Activated CD8-positive, alpha-beta memory T cell treated with anti-CD3 and anti-CD28 coated beads, Interleukin-2, amount 50 U/mL, for 24 hours (primary cell): ENCODE measurements around the gene ITCH.
A peak's percentile ranks its signal among the peaks of the same experiment; 100 is the strongest.
"Not testable (repeated sequence)": the region's sequence is repeated elsewhere in the genome, so short reads cannot be mapped to it uniquely, and the experiment has no call there.

Experiments
- DNase-seq: peaks from one replicate; pipeline ENCODE4 v3.0.0-alpha.2; 2020; ENCODE audit errors: extremely low read depth

Gene ITCH

DNA sequence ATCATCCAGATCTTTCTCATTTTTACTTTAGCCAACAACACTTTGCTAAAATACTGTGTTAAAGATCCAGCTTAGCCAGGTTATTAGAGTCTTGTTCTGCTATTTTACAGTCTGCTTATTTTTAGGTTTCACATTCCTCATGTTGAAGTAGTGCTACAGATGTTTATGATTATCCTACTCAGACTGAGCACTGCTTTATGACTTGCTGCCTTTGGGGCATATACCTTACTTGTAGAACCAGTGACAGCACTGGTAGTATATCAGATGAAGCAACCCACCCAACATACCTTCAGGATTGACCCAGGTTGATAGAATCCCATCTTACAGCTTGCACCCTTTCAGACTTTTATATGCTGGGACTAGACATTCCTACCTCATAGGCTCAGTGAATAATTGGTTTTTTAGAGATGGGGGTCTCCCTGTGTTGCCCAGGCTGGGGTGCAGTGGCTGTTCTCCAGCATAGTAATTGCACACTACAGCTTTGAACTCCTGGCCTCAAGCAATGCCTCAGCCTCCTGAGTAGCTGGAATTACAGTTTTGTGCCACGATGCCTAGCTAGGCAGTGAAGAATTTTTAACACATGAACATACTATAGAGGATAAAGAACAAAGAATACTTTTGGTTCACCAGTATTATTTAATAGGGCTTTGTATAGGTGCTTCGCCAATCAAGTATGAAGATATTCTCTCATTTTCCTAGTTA, 89.4 kb downstream of the ITCH start:
- DNase-seq = no peak

DNA sequence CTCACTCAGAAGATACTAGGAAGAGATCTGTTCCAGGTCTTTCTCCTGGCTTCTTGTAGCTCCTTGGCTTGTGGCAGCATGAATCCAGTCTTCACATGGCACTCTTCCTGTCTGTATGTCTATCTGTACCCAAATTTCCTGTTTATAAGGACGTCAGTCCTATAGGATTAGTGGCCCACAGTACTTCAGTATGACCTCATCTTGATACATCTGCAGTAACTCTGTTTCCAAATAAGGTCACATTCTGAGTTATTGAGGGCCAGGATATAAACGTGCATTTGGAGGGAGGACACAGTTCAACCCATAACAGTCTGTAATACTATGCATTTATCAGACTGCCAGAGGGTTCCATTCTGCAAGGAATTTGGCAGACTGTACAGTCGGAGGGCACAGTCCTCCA, 95.6 kb downstream of the ITCH start:
- no peak for DNase-seq

DNA sequence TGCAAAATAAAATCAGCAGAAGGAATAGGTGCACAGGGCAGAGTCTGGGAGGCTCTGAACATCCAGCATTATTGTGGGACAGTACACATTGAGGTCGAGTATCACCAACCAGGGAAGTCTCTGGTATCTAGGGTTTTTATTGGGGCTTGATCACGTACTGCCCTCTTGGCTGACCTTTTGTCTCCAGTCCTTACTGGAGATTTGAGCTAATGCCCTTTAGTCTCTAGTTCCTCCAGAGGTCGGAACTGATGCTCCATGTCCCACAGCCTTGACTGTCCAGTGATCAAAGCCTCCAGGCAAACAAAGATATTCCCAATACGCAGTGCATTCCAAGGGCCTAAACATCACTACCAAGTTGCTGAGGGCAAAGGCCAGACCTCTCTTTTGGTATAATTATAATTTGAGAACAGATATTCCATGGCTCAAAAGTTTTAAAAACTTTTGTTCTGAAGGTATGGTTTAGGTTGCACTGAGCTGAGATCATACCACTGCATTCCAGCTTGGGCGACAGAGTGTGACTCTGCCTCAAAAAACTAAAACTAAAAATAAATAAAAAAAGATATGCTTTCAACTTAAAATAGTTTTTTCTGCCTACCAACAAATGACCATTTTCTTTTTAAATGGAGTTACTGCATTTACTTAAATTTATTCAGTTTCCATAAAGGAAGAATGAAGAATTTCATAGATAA, 96.3 kb downstream of the ITCH start:
- no peak for DNase-seq

DNA sequence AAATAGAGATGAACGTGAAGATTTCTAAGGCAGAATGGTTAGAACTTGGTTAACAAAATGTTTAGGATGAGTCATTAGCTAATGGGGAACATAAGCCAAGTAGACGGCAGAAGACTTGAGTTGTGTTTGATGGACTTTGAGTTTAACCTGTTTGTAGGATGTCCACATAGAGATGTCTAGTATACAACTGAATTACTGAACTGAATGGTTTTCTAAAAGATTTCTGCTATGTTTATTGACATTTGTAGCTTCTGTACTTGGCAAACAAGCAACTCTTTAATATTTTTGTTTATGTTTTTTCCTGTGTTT, 98.7 kb downstream of the ITCH start:
- DNase-seq = no peak

DNA sequence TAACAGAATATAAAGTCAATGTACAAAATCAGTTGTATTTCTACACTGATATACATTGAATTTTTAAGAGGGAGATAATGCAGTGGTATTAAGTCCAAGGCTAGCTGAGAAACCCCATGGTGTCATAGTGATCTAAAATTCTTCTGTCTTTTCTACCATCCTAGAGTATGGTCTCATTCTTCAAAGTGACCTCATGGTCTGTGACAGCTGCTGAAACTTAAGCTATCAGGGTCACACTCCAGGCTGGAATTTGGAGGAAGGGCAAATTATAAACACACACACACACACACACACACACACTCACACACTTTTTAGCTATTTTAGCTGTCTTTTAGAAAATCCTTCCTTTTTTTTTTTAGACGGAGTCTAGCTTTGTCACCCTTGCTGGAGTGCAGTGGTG, 105.9 kb downstream of the ITCH start:
- no peak for DNase-seq

DNA sequence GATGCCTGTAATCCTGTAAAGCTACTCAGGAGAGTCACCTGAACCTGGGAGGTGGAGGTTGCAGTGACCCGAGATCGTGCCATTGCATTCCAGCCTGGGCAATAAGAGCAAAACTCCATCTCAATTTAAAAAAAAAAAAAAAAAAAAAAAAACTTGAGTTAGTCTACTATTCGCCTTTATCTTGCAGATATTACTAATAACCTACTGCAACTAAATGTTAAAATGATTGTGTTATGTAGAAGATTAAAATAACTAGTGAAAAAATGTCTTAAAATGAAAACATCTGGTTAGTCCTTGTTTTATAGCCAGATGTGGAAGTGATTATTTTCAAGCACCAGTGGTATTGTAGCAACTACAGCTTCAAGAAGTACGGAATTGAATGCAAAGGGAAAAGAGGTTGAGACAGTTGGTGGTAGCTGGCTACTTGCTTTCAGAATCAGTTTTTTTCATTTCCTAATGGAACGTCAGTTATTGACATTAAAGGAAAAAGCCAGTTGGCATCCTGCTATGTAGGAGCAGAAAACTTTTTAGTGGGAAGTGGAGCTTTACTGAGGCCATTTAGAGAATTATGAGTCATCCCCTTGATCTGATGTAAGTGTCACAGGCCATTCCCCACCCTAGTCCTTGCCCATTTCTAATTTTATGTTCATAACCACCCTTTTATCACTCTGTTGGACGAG, 109.3 kb downstream of the ITCH start:
- DNase-seq = no peak

DNA sequence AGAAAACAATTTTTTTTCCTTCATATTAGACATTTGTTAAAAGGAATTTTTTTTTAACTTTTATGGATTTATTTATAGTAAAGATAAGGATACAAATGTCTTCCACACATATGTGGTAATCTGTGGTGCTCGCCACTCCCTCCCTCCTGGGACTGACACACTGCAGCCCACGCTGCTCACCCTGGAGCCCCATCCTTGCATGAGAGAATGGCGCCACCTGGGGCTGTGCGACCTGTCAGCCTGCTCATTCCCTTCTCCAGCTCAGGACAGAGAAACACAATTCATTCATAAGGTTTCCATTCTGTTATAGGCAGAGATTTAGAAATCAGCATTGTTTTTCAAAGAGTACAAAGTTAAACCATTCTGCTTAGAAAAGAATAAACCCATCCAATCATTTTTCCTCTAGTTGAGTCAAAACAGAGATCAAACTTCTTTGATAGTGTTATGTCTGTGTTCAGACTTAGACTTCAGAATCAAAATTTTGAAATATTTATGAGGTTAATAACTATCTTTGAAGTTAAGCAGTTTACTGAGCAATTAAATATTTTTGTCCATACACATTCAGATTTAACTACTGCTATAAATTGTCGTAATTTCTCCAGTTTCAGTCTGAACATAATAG, 110.3 kb downstream of the ITCH start:
- peak; percentile 14 for DNase-seq

DNA sequence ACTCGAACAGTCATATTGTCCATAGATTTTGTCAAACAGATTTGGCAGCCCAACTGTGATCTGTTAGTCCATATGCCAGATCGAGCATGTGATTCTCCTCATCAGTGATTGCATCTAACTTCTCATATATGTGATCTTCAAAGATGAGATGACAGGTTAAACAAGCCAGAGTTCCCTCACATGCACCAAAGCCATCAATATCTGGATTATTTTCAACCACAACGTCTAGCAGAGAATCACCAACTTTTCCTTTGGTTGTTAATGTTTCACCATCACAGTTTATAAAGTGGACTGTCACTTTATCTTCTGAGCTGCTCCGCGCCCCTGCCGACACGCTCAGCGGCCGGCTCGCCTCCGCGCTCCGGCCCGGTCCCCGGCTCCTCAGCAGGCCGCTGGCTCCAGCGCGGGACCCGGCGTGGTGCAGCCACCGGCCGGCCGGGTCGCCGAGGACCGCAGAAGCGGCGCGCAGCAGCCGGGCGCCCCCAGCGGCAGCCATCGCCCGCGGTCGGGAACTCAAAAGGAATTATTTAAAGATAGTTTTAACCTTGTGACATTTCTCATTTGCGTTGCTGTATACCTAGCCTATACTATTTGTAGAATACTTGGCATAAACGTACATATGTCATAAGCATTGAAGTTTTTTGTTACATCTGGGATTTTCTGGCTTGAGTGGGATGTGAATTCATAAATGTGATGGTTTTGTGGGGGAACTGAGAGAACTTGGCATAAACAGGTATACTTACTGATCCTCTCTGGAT, 113.1 kb downstream of the ITCH start:
- no peak for DNase-seq

DNA sequence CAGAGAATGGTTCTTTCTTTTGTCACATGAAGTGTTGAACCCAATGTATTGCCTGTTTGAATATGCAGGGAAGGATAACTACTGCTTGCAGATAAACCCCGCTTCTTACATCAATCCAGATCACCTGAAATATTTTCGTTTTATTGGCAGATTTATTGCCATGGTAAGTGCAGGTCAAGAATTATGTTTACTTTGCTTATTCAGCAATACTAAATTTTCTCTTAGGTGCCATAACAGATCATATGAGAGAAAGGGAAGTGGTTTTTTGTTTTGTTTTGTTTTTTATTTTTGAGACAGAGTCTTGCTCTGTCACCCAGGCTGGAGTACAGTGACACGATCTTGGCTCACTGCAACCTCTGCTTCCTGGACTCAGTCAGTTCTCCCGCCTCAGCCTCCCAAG, 116.6 kb downstream of the ITCH start:
- no peak for DNase-seq

DNA sequence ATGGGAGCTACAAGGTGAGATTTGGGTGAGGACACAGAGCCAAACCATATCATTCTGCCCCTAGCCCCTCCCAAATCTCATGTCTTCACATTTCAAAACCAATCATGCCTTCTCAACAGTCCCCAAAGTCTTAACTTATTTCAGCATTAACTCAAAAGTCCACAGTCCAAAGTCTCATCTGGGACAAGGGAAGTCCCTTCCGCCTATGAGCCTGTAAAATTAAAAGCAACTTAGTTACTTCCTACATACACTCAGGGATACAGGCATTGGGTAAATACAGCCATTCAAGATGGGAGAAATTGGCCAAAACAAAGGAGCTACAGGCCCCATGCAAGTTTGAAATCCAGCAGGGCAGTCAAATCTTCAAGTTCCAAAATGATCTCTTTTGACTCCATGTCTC, 119.1 kb downstream of the ITCH start:
- DNase-seq = not testable (repeated sequence)

DNA sequence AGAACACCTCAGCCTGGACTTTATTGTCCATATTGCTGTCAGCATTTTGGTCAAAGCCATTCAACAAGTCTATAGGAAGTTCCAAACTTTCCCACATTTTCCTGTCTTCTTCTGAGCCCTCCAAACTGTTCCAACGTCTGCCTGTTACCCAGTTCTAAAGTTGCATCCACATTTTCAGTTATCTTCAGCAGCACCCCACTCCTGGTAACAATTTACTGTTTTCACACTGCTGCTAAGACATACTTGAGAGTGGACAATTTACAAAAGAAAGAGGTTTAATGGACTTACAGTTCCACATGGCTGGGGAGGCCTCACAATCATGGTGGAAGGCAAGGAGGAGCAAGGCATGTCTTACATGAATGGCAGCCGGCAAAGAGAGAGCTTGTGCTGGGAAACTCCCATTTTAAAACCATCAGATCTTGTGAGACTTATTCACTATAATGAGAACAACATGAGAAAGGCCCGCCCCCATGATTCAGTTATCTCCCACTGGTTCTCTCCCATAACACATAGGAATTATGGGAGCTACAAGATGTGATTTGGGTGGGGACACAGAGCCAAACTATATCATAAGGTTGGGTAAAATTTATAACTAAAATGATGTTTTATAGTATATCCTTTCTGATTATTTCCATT, 120.6 kb downstream of the ITCH start:
- not testable (repeated sequence) for DNase-seq

DNA sequence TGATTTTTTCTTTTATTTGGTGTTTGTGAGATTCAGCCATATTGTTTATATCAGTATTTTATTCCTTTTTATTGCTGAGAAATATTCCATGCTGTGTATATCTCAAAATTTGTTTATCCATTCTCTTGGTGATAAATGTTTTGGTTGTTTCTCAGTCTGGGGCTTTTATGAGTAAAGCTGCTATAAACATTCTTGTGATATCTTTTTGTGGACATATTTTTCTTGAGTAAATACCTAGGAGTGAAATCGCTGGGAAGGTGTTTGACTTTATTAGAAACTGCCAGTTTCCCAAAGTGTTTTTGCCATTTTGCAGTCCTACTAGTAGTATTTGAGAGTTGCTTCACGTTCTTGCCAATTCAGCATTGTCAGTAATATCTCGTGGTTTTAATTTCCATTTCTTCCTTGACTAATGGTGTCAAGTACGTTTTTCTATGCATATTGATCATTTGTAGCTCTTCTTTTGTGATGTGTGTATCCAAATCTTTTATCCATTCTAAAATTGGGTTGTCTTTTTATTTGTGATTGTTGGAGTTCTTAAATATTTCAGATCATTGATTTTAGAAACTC, 122.1 kb downstream of the ITCH start:
- DNase-seq = no peak

DNA sequence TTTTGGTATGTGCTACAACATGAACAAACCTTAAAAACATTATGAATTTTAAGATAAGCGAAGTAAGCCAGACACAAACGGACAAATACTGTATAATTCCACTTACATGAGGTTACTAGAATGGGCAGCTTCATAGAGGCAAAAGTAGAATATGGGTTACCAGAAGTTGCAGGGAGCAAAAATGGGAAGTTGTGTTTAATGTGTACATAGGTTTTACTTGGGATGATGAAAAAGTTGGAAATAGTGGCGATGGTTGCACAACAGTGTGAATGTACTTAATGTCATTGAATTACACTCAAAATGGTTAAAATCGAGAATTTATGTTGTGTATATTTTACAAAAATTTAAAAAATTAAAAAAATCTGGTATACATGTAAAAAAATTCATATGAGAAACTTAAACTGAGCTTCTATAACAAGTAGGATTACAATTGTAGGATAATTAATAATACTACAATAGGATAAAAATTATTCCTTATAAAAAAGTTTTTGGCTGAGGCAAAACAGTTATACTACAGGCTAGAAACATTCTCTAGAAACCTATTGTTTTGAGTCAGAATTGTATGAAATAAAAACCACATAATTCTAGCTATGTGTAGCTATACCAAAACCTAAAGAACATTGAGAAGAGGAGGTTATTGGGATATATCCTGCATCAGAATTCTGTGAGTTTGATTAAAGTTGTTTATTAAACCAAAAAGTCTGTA, 128.3 kb downstream of the ITCH start:
- DNase-seq = no peak

DNA sequence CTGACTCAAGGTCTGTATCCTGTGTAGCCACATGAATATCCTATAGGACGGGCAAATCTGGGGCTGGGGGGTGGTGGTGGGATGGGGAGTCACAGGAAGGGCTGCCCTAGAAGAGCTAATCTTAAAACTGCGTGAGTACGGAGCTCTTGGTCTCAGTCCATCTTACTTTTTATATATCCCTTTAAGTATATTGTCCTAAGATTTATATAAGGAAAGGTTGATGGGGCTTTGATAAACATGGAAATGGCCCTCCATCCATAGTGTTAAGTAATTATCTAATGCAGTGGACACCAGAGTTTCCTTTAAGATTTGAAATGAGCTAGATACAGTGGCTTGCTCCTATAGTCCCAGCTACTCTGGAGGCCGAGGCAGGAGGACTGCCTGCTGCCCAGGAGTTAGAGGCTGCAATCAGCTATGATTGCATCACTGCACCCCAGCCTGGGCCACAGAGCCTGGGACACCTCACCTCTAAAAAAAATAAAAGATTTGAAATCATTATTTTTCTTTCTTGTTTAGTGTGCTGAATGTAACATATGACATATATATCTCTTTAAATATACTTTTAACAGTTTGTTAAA, 128.9 kb downstream of the ITCH start:
- DNase-seq = no peak

DNA sequence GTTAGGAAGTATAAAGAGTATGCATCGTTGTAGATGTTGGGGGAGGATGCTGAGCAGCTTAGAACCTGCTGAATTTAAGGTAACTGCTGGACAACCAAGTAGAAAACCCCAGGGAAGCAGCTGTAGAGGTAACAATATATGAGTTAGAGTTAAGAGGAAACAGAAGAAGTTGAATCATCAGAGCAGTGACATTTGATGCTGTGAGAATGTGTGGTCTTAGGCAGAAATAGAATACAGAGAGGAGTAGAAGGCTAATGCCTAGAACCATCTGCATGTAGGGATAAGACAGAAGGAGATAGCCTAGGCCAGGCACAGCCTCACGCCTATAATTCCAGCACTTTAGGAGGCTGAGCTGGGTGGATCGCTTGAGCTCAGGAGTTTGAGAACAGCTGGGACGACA, 130.6 kb downstream of the ITCH start:
- DNase-seq = no peak

DNA sequence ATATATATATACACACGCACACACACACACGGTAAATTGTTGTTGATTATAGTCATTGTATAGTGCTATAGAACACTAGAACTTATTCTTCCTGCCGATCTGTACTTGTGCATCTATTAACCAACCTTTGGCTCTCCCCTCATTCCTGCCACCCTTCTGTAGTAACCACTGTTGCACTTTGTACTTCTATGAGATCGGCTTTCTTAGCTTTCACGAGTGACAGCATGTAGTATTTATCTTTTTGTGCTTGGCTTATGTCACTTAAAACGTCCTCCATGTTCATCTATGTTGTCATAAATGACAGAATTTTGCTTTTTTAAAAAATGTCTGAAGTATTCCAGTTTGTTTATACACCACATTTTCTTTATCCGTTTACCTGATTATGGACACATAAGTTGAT, 132.2 kb downstream of the ITCH start:
- no peak for DNase-seq

DNA sequence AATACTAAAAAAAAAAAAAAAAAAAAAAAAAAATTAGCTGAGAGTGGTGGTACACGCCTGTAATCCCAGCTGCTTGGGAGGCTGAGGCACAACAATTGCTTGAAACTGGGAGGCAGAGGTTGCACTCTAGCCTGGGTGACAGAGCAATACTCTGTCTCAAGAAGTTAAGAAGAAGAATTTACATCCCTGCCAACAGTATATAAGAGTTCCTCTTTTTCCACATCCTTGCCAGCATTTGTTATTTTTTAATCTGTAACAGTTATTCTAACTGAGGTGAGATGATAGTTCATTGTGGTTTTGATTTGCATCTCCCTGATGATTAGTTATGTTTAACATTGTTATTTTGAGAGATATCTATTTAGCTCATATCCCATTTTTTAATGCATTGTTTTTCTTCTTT, 132.8 kb downstream of the ITCH start:
- DNase-seq = no peak

DNA sequence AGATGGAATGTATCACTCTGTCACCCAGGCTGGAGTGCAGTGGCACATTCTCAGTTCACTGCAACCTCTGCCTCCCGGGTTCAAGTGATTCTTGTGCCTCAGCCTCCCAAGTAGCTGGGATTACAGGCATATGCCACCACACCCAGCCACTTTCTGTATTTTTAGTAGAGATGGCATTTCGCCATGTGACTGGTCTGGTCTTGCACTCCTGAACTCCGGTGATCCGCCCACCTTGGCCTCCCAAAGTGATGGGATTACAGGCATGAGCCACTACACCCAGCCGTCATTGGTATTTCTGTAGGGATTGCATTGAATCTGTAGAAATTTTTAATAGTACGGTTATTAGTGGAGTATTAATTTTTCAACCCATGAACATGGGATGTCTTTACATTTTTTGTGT, 134.5 kb downstream of the ITCH start:
- not testable (repeated sequence) for DNase-seq

DNA sequence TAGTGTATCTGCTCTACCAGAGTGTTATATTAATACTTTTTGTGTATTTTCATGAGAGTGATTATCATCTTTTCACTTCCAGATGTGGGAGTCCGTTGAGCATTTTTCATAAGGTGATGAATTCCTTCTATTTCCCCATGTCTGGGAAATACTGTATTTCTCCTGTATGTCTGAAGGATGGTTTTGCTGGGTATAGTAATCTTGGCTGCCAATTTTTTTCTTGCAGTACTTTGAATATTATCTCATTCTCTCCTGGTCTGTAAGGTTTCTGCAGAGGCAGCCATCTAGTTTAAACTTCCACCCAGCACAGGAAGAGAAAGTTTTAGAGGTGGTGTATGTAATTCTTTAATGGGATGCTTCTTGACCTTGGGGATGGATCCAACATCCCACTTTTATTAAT, 137.8 kb downstream of the ITCH start:
- no peak for DNase-seq

DNA sequence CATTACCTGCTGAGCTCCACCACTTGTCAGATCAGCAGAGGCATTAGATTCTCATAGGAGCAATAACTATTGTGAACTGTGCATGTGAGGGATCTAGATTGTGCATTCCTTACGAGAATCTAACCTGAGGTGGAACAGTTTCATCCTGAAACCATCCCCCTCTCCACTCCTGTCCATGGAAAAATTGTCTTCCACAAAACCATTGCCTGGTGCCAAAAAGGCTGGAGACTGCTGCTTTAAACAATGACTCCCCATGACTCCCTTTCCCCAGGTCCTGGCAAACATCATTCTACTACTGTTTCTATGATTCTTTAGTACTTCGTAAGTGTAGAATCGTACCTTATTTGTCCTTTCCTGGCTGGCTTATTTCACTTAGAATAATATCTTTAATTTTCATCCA, 143.4 kb downstream of the ITCH start:
- DNase-seq = no peak
